HCEC 1CT (cell line): ENCODE results near the gene MEF2A.

ENCODE experiments used
- DNase-seq: peaks from one replicate; pipeline ENCODE4 v3.0.0-alpha.2; 2017

The MEF2A gene

DNA sequence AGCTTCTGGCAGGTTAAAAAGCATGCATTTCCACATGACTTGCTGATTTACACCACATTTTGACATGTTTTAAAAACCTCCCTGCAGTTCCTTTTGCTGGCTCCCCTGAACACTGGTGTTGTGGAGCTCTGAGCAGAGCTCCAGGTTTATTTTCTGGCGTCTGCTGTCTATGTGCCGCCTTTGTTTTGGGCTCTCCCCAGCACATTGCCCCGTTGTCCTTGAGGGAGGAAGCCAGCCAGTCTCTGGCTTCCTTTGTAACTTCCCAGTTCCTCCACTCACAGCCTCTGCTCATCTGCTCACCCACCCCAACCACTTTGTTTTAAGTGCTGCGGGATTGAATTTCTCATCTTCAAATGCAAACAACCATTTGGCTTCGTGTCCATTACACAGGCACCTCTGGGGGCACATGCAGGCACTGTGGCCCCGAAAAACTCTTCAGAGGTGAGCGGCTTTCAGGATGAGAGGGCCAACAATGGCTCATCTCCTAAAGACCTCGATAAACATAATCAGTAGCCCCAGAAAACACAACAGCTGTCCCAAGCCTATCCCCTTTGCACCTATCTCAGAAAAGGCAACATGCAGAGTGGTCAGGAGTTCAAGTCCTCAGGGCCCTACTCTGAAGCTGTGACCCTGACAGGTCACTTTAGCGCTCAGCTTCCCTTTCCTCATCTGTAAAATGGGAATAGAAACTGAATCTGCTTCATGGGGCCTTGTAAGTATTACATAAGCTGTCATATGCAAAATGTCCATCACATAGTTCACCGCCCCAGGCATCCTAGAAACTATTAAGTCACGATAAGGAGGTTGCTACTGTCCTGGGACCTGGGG lies 1.3 kb upstream of the MEF2A start:
- no peak for DNase-seq

DNA sequence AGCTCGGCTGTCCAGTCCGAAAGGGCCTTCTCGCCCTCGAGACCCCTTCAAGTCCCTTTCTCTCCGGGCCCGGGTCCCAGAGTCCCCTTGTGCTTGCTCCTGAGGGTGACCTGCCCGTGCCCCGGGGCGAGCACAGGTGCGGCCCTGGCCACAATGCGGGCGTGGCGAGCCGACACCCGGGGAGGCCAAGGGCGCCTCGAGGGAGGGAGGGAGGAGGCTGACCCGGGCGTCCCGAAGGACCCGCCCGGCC lies 810 bp upstream of the MEF2A start:
- DNase-seq: no peak

DNA sequence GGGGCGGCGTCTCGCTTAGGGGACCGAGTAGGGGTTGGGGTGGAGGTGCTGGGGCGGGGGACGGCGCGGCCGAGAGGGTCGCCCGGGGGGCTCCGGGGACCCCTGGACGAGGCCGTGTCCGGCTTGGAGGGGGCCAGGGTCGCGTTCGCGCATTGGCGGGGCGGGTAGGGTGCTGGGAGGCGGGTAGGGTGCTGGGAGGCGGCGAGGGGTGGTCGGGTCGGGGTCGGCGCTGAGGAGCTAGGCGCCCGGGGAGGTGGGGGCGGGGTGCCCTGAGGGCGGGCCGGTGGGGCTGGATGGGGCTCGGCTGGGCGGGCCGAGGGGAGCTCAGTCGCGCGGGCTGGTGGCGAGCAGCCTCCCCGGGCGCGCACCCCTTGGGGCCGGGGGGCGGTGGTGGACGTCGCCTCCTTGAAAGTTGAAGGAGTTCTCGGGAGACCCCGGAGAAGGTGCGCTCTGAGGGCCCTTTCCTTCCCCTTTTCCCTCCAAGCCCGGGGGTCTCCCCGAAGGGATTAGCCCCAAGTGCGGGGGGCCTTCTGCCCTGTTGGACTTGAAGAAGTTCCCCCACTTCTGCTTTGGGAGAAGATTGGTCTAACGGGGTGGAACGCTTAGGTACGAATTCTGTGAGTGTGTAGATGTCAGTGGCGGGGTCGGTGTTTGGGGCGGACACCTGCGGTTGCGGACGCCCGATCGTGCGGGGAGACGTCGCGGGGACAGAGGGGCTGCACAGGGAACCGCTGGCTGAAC lies 543 bp downstream of the MEF2A start:
- no peak for DNase-seq

DNA sequence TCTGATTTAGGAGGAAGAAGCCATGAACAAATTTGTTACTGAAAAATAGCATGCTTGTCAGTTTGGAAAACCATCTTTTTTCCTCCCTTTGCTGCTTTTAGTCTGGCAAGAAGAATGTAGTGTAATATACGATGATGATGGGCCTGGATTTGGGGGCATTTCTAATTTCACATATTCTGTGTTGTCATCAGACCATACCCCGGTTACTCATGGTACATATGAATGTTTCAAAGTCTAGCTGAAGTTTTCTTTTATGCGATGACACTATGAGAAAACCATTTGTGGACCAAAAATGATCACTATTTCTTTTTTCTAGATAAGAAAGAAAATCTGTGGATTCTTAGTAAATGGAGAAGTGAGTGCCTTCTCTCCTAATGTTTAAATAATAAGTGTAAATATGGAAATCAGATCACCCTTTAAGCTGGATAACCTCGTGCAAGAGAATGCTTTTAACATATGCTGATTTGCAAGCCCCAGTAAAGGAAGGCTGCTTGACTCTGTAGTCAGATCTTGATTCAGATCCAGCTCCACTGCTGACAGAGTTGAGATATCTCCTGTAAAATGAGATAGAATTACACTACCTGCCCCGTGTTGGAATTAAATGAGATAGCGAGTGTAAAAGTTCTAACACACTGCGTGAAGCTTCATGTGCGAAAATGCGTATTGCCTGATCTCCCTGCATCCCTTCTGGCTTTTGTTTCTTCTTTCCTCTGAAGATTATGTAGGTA lies 3.0 kb downstream of the MEF2A start:
- DNase-seq: no peak

DNA sequence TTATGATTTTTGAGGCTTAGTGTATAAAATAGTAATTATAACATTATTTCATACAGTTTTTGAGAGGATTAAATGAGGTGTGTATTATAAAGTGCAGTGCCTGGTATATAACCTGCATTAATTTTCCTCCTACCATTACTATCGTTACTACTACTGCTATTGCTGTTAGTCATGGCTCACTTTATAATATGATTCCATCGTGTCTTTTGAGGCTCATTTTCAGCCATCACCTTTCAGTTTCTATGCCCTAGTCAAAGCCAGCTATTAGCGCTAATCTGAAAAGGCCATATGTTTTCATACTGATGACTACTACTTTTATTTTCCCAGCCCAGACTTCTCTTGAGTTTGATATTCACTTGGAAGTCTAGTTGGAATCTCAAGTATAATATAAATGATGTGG lies 5.5 kb downstream of the MEF2A start:
- DNase-seq: no peak

GRCh38 chr15:99574048-99574447 lies 8.3 kb downstream of the MEF2A start:
- no peak for DNase-seq

GRCh38 chr15:99574502-99574901 lies 8.7 kb downstream of the MEF2A start:
- no peak for DNase-seq

- no peak for DNase-seq
Observed at GRCh38 chr15:99578809-99579208, 13.0 kb downstream of the MEF2A start.

GRCh38 chr15:99580076-99580475 lies 14.3 kb downstream of the MEF2A start:
- no peak for DNase-seq

- DNase-seq: no peak
Observed at GRCh38 chr15:99582508-99582960, 16.8 kb downstream of the MEF2A start.

- DNase-seq: no peak
Observed at GRCh38 chr15:99584081-99584600, 18.4 kb downstream of the MEF2A start.

GRCh38 chr15:99586121-99586520 lies 20.3 kb downstream of the MEF2A start:
- no peak for DNase-seq

DNA sequence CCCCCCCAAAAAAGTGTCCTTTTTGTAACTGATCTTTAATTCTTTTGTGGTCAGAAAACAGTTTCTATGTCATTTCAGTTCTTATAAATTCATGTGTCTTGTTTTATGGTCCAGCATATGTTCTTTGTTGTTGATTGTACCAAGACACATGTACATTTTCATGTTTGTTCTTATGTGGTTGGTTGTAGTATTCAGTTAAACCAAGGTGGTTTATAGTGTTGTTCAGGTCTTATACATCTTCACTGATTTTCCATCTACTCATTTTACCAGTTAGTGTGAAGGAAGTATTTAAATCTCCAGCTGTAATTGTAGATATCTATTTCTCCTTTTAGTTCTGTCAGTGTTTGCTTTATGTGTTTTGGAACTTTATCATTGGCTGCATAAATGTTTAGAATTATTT lies 24.0 kb downstream of the MEF2A start:
- no peak for DNase-seq

- no peak for DNase-seq
Observed at GRCh38 chr15:99590913-99591646, 25.3 kb downstream of the MEF2A start.

- peak; percentile 56 for DNase-seq
Observed at GRCh38 chr15:99592145-99592791, 26.5 kb downstream of the MEF2A start.

DNA sequence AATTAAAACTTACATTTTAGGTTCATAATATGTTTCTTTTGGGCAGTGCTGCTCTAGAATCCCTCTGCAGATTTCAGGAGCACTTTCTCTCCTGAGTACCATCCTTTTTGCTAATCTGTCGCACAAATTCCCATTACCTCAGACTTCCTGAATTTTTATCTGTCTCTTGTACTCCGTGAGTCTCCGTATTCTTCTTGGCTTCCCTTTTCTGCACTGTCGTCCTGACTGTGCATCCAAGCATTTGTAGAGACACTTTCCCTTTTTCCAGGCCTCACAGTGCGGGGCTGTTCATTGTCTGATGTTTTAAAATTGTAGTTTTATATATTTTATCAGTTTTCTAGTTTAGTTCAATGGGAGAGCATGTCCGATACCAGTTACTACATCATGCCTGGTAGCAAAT lies 27.3 kb downstream of the MEF2A start:
- no peak for DNase-seq

DNA sequence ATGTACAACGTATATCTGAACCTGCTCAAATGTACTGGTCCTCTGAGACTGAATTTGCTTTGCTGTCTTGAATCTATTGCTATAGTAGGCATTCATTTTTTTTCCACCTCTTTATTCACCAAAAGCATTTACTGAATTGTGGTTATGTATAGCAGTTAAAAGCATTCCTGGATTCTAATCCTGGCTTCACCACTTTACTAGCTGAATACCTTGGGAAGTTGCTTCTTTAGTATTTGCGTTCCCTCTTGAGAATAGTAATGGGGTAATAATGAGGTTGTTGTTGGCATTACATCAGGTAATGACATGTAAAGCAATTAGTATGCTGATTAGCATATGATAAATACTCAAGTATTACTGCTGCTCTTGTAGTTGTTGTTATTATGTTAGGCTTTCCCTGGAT lies 29.1 kb downstream of the MEF2A start:
- no peak for DNase-seq

DNA sequence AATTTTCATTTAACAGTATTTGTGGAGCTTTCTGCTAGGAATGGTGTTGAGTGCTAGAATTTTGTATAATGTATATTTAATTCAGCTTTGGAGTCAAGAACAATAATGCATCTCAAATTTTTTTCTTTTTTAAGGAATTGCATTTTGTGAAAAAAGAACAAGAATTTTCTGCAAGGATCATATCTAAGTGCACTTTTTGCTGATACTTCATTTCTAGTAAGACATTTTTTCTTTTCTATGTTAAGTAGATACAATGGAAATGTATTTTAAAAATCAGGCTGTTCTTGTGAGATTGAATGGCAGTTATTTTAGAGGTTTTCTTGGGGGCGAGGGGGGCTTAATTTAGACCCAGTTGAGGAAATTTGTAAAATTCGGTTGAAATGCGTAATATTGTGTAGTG lies 32.5 kb downstream of the MEF2A start:
- DNase-seq: no peak

GRCh38 chr15:99603828-99604227 lies 38.0 kb downstream of the MEF2A start:
- no peak for DNase-seq

DNA sequence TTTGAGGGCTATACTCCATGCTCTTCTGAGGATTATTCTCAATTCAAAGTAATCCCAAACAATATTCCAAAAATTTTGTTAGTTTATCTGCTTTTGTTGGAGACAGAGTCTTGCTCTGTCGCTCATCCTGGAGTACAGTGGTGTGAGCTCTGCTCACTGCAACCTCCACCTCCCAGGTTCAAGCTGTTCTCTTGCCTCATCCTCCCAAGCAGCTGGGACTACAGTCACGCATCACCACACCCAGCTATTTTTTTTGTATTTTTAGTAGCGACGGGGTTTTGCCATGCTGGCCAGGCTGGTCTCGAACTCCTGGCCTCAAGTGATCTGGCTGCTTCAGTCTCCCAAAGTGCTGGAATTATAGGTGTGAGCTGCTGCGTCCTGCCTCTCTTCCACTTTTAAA lies 39.1 kb downstream of the MEF2A start:
- no peak for DNase-seq

DNA sequence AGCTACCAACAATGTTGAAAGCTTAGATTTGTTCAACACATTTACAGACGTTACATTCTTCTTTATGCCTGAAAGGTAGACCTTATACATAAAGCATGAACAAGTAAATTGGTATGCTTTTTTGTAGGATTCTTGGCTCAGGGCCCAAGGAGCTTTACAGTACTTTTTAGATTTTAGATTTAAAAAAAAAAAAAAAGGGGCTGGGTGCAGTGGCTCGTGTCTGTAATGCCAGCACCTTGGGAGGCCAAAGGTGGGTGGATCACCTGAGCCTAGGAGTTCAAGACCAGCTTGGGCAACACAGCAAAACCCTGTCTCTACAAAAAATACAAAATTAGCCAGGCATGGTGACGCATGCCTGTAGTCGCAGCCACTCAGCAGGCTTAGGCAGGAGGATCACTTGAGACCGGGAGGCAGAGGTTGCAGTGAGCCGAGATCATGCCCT lies 39.7 kb downstream of the MEF2A start:
- no peak for DNase-seq

GRCh38 chr15:99605990-99606389 lies 40.2 kb downstream of the MEF2A start:
- DNase-seq: no peak
